ENCODE results near the gene RALY.

The RALY gene

DNA sequence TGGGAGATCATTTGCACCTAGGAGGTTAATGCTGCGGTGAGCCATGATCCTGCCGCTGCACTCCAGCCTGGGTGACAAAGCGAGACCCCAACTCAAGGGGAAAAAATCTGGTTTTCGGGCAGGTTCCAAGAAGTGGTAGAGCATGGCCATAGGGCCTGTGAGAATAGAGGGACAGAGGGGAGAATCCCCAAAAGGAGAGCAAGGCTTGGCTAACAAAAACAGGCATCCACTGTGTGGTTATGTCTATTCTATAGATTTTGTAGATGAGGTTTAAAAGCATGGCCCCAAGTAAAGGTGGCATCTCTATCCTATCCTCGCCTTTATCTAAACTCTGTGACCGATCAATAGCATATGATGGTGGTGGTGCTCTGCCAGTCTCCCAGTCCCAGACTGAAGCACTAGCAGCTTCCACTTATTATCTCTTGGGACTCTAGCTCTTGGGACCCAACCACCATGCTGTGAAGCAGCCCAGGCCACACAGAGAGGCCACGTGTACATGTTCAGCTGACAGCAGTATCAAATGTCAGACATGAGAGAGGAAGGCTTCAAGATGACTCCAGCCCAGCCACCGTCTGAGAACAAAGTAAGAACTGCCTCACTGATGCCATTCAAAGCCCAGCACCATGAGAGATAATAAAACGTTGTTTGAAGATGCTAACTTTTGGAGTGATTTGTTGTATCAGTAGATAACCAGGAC lies 90.7 kb downstream of the RALY start:
- no peak for DNase-seq

DNA sequence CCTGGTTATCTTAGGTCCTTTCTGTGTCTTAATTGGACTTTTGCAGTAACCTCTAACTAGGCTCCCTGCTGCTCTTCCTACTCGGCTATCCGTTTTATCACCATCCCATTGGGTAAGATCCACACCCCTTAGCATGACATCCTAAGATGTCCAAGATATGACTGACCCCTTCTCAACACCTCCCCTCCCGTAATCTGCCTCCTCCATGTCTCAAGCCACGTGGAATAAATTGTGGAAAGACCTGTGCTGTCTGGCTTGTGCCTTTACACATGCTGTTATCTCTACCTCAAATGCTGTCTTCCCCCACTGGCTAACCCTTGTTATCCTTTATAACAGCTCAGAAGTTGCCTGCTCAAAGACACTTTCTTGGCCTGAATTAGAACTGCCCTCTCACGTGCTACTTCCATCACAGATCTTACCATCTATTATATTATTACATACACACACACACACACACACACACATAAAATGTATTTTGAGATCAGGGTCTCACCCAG lies 91.9 kb downstream of the RALY start:
- DNase-seq, result no peak

DNA sequence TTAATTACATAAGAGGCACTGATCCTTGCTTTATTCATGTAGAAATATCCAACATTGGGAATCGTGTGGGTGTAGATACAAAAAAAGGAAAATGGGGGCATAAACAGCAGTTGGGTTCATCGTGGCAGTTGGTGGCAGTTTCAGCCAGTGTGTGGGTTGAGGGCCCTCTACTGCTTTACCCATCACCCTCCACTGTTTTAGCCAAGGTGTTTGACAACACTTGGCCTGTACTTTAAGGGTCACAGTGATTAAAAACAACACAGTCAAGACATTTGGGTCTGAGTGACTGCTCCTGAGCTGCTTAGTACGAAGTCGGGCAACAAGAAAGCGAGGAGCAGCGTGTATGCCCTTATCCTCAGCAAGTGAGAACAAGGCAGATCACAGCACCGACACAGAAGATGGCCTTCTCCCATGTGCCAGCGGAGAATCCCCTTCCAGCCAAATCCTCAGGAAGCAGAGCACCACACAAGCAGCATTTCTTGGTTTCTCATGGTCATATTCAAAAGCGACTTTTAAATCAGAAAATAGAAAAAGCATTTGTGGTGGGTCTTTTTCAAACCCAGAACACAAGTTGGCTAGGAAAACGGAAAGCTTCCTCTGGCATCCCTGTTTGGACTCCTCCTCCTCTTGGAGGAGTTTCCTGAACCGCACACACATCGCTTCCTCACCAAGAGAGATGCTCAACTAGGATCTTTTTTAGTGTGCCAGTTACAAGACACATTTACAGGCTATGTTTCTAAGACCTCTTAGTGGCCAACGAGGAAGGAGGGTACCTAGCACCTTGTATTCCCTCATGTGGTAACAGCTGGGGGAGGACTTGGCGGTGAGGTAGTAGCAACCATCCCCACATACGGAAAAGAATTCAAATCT lies 94.8 kb downstream of the RALY start:
- DNase-seq, result no peak

DNA sequence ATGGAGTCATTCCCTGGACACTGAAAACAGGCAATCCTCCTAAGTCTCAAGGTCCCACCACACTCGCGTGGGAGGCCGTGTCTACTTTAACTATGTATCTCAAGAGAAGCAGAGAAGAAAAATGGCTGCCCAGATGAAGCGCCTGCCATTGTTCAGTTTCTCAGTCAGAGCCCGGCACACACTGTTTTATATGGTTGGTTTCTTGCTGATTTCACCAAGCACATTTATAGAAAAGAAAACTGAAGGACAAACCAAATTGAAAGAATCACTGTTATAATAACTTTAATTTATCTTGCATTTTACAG lies 95.4 kb downstream of the RALY start:
- DNase-seq, result no peak

DNA sequence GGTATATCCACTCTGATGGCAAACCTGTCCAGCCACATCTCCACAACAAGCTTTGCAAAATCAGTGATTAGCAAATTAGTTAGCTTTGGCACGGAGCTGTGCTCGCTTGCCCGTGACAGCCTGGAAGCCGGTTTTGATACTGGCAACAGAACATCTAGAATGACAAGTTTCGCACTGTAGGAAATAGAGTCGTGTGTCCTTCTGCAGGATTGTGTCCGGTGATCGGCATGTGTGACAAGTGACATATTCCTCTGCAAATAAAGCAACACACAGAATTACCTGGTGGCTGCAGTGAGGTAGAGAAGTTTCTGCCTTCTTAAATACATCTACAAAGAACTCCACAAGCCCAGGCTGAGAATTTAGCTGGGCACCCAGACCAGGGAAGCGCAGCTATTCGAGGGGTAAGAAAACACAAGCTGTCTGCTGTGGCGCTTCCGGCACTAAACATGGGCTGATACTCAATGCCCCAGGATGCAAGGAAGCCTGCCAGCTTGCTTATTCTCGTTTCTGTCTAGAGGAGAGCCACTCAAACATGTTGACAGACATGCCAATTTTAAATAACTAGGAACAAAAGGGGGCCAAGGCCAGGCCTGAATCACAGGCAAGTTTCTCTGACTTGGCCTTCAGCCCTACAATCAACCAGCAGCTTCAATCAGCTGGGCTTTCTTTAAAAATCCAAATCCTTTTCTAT lies 96.1 kb downstream of the RALY start:
- no peak for DNase-seq

DNA sequence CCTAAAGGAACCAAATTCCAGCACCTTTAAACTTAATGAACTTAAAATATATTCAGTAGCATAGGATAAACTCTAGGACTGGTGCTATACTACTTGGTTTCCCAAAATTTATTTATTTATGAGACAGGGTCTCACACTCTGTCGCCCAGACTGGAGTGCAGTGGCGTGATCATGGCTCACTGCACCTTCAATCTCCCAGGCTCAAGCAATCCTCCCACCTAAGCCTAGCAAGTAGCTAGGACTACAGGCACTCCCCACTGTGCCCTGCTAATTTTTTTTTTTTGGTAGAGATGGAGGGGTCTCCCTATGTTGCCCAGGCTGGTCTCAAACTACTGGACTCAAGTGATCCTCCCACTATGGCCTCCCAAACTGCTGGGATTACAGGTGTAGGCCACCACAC lies 96.9 kb downstream of the RALY start:
- DNase-seq, result no peak

DNA sequence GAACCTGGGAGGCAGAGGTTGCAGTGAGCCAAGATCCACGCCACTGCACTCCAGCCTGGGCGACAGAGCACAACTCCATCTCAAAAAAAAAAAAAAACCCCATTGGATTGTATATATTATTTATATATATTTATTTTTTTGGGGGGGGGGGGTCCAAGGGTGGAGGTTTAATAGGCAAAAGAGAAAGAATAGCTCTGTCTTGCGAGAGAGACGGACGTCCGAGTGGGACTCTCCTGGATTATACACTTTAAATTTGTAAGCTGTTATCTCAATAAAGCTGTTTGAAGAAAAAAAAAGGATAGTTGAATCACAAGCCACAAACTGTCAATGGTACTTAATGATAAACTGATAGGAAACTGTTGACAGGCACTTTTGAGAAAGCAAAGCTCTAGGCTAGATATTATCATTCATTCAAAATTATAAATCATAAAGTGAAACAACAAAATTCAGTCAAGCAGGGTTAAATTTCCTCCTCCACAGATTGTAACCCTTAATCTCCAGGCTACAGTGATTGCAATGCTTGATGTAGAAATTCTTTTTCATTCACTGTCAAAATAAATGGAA lies 98.0 kb downstream of the RALY start:
- DNase-seq, result no peak

DNA sequence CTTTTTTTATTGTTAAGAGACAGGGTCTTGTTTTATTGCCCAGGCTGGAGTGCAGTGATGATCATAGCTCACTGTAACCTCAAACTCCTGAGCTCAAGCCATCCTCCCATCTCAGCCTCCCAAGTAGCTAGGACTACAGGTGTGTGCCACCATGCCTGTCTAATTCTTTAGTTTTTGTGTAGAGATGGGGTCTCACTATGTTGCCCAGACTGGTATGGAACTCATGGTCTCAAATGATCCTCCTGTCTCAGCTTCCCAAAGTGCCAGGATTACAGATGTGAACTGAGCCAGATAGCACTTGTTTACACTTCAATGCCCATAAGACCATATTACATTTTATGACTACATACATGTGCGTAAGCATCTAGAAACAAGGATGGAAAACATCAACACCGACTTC lies 100.2 kb downstream of the RALY start:
- no peak for DNase-seq

DNA sequence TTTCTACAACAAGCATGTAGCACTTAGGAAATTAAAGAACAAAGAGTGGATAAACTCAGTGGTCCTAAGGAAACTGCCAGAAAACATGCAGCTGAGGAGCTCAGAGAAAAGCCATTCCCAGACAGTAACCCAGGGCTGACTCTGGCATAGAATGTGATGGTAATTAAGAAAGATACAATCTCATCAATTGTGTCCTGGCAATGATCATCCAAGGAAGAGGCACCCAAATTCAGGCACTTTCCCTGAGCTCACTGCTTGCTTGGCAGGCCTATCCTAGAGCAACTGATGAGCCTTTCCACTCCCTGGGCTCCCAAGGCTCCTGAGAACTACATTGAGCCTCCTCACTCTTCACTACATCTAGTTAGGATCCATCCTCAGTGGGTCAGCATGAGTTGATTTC lies 102.1 kb downstream of the RALY start:
- DNase-seq, result no peak

DNA sequence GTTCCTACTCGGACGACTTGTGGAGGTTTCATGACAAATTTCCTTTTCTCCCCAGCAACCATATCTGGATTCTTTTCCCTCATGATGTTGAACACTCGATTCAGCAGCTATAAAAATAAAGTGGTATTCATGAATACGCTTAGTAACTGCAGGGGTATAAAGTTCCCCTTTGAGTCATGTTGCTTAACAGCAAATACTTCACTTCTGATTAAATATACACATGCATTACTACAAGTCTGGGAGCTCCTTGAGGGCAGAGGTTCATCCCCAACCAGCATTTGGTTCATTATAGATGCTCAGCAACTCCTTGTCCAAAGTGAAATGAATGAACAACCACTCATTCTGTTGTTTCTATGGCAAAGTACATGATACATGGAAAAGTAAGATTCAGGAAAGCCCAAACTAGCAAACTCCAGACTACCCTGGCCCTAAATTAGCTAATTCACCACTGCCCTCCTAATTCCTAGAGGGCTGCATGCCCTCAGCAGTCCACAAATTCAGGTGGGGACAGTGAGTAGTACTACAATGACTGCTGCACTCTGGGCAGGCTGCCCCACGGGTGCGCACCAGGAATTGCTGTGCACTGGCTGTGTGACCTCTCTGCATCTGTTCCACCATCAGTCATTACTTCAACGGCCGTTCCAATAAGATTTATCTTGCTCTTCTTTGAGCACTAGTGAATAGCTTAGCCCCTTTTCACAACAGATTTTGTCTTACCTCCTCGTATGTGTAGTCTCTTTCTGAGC lies 103.2 kb downstream of the RALY start:
- DNase-seq, result no peak

DNA sequence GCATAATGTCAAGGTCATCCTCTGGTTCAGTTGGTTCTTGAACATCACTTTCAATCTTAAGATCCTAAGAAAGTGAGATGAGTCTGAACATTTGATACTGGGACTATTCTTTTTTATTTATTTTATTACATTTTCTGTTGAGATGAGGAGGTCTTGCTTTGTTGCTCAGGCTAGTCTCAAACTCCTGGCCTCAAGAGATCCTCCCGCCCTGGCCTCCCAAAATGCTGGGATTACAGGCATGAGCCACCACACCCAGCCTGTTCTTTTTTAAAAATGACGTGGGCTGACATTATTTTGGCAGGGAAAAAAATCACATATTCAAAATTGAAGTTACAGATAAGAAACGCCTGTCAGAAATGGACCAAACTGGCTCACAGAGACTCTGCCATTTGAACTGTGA lies 104.9 kb downstream of the RALY start:
- DNase-seq, result no peak

DNA sequence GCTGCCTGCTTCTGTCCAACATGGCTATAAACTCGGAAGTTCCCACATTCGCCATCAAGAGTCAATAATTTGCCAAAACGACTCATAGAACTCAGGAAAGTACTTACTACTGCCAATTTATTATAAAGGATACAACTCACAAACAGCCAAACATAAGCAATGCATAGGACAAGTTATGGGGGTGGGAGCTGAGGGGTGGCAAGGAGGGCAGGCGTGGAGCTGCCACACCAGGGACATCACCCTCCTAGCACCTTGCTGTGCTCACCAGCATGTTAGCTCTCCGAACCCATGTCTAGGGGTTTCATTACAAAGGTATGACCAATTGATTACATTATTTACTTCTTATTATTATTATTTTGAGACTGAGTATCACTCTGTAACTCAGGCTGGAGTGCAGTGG lies 106.0 kb downstream of the RALY start:
- no peak for DNase-seq

DNA sequence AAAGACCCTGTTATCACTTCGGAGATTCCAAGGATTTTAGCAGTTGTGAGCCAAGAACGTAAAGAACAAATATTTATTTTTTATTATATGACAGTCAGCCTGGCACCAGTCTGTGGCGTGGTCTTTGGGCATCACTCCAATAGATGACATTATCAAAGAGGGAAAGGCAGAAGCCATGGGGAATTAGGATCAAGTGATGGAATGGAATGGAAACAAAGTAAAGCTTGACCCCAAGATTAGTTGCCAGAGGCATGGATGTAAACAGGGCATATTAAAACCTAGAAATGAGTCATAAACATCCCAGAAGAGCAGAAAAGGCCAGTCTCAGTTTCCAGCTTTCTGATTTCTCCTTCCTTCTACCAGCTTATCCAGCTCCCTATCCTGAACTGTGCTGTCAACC lies 106.9 kb downstream of the RALY start:
- DNase-seq, result no peak

DNA sequence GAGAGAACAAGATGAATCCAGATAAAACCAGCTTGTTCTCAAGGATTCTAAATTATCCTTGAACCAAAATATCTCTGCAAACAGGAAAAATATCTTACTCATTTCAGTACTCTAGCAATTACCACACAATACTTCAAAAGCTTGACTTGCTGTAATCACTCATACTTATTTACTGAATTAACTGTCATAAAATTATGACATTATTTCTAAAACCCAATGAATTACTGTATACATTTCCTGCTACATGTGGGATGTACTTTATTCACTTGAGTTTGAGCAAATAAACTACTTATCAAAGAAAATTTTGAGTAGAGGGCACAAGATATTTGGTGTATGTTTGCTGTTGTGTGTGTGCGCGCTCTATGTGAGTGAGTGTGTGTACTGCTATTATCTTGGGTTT lies 108.6 kb downstream of the RALY start:
- no peak for DNase-seq

DNA sequence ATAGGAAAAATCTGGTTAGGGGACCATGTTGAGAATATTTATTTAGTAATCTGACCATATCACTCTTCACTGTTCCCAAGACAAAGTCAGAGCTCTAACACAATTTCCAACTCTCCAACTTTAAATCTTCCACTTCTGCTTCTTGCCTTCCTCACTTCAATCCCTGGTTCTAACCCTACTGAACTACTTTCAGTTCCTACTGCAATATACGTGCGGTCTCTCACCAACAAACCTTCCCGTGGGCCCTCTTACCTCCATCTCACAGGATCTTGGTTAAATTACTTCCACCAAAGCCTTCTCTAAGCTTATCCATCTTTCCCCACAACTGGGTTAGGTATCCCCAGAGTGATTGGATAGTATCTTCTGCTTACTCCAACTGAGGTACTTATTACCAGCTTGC lies 110.3 kb downstream of the RALY start:
- peak; percentile 17 for DNase-seq

DNA sequence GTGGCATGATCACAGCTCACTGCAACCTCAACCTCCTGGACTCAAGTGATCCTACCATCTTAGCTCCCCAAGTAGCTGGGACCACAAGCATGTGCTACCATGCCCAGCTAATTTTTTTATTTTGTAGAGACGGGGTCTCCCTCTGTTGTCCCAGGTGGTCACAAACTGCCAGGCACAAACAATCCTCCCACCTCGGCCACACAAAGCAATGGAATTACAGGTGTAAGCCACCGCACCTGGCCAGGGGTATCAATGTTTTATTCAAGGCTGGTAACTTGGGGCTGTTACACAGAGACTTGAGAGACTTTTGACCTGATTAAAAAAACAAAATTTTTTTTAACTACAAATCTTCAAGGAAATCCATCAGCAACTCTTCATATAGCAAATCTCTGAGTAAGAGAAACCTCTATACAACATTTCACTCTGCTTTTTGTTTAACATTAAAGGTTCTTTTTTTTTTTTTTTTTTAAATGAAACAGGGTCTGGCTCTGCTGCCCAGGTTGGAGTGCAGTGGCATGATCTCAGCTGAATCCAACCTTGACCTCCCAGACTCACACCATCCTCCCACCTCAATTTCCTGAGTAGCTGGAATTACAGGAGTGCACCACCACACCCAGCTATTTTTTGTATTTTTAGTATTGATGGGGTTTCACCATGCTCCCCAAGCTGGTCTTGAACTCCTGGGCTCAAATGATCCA lies 112.4 kb downstream of the RALY start:
- no peak for DNase-seq

DNA sequence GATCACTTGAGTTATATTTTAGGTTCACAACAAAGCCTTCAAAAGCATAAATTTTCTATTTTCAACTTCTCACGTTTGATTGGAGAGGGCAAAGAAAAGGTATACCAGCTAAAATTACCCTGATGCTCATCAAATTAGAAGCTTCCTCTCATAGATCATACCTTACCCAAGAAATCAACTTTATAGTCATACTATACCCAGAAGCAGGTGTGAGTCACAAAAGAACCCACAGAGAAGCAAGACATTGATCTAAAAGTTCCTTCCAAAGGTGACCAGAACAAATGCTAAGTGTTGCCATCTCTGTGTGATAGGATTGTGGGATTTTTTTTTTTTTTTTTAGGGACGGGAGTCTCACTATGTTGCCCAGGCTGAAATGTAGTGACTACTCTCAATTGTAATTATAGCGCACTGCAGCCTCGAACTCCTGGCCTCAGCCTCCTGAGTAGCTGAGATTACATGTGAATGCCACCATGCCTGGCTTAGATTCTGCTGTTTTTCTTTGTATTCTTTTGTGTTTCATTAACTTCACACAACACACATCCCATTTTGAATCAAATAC lies 115.0 kb downstream of the RALY start:
- DNase-seq, result no peak

DNA sequence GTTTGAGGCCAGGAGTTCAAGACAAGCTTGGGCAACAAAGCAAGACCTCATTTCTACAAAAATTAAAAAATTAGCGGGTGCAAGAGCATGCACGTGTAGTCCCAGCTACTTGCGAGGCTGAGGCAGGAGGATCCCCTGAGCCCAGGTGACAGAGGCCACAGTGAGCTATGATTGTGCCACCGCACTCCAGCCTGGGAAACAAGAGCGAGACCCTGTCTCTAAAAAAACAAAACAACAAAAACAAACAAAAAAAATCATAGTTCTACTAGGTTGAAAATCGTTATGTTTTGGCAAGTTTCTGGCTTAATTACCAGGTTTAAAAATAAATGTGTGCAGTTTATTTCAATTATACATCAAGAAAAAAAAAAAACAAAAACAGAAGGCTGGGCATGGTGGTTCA lies 115.7 kb downstream of the RALY start:
- no peak for DNase-seq

DNA sequence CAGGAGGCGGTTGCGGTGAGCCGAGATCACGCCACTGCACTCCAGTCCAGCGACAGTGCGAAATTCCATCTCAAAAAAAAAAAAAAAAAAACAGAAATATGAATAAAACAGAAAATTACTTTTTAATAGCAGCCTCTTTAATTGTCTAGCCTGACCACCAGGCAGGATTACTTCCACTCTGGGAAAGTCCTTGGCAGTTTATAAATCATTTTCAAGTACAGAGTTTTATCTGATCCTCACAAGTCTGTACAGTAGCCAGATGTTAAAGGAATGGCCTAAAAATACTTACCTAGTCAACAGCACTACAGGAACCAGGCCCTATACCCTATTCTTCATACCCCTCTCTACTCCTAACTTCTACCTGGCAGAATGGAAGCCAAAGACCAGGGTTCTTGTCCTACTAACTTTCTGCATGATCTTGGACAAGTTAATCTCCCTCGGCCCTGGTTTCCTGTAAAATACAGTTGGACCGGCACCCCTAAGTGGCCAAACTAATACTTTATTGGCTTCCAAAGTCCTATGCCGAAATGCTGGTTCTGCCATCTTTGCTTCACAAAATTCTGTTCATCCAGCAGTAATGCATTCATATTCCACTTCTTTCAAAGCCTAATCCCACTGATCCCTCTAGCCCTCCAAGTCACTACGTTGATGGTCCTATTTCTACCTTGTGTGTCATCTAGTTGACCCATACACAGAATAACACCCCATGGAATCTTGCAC lies 116.5 kb downstream of the RALY start:
- DNase-seq, result no peak

DNA sequence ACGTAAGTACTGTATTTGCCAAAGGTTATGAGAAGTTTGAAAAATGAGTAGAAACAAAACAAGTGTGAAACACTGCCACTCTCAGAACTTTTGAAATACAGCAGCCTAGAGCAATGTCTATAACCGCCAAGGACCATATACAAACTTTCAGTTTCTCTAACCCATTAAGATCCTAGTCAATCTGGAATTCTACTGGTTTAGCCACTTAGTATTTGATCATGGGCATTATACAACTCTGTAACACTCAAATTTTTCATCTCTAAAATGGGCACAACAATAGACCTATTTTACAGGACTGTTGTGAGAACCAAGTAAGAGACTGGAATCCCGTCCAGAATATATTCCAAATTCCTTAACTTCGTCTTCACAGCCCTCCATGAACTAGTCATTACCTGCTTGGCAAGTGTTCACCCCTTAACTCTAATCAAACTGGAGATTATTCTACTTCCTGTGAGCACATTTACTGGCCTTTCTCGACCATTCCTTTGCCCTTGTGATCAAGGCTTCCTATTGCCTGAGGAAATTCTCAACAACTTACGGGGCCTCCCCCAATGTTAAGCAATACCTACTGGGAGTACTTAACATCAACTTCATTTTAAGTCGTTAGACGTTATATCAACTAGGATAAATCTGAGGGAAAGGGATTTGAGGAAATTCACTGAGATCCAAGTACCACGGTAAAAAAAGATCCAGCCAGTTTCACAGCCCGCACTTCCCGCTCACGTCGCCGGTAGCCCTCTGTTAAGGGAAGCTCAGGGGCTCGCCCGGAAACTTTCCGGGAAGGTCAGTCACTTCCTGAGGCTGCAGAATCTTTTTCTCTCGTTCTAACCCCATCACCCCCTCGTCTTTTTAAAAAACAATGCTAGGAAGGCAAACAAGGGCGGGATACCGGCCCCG lies 117.3 kb downstream of the RALY start:
- DNase-seq, result peak; percentile 74

All from inflammatory macrophage treated with lipopolysaccharide for 4 hours (primary cell).